WTC11 (cell line): Measurements from ENCODE around the gene IPO13.

Experiments used
- CREM ChIP-seq: sonication (generic); formaldehyde crosslinking; IDR thresholded peaks from 2 replicates; pipeline ENCODE4 v1.8.1; 2022; ENCODE audit warnings: mild to moderate bottlenecking, missing genetic modification reagents, moderate library complexity
- CTCF ChIP-seq: fragments of 200-600 bp; IDR thresholded peaks from 2 replicates; pipeline ENCODE4 v1.8.0; 2022; ENCODE audit warnings: antibody characterized with exemption
- ESRRA ChIP-seq: sonication (generic); formaldehyde crosslinking; IDR thresholded peaks from 2 replicates; pipeline ENCODE4 v1.8.1; 2022; ENCODE audit warnings: mild to moderate bottlenecking, missing genetic modification reagents, borderline replicate concordance
- FOXJ3 ChIP-seq: sonication (generic); formaldehyde crosslinking; IDR thresholded peaks from 2 replicates; pipeline ENCODE4 v1.9.0; 2021; ENCODE audit warnings: missing genetic modification reagents, mild to moderate bottlenecking, borderline replicate concordance
- MAX ChIP-seq: sonication (generic); formaldehyde crosslinking; IDR thresholded peaks from 2 replicates; pipeline ENCODE4 v1.8.0; 2022; ENCODE audit warnings: mild to moderate bottlenecking, missing genetic modification reagents
- TEAD4 ChIP-seq: sonication (generic); formaldehyde crosslinking; IDR thresholded peaks from 2 replicates; pipeline ENCODE4 v1.8.0; 2022; ENCODE audit warnings: mild to moderate bottlenecking, missing genetic modification reagents
- ZBTB21 ChIP-seq: sonication (generic); formaldehyde crosslinking; IDR thresholded peaks from 2 replicates; pipeline ENCODE4 v1.8.1; 2023; ENCODE audit warnings: mild to moderate bottlenecking, missing genetic modification reagents, borderline replicate concordance
- TF ChIP-seq, protein P1 (sequence below): sonication (generic); formaldehyde crosslinking; IDR thresholded peaks from 2 replicates; pipeline ENCODE4 v1.8.0; 2022; ENCODE audit warnings: mild to moderate bottlenecking, missing genetic modification reagents
- TF ChIP-seq, protein P2 (sequence below): sonication (generic); formaldehyde crosslinking; IDR thresholded peaks from 2 replicates; pipeline ENCODE4 v1.8.1; 2023; ENCODE audit warnings: mild to moderate bottlenecking, moderate library complexity, missing genetic modification reagents

GRCh38 chr1:44002165-44002564 is 55.4 kb downstream of the IPO13 start:
- TF ChIP-seq CTCF (no peak), TEAD4 (CRISPR knock-in tag) (no peak), CREM (CRISPR knock-in tag) (no peak), ZBTB21 (CRISPR knock-in tag) (no peak), ESRRA (CRISPR knock-in tag) (no peak), MAX (no peak), FOXJ3 (no peak)
- TF ChIP-seq, protein P1, sequence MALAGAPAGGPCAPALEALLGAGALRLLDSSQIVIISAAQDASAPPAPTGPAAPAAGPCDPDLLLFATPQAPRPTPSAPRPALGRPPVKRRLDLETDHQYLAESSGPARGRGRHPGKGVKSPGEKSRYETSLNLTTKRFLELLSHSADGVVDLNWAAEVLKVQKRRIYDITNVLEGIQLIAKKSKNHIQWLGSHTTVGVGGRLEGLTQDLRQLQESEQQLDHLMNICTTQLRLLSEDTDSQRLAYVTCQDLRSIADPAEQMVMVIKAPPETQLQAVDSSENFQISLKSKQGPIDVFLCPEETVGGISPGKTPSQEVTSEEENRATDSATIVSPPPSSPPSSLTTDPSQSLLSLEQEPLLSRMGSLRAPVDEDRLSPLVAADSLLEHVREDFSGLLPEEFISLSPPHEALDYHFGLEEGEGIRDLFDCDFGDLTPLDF (CRISPR knock-in tag), result no peak
- TF ChIP-seq, protein P2, sequence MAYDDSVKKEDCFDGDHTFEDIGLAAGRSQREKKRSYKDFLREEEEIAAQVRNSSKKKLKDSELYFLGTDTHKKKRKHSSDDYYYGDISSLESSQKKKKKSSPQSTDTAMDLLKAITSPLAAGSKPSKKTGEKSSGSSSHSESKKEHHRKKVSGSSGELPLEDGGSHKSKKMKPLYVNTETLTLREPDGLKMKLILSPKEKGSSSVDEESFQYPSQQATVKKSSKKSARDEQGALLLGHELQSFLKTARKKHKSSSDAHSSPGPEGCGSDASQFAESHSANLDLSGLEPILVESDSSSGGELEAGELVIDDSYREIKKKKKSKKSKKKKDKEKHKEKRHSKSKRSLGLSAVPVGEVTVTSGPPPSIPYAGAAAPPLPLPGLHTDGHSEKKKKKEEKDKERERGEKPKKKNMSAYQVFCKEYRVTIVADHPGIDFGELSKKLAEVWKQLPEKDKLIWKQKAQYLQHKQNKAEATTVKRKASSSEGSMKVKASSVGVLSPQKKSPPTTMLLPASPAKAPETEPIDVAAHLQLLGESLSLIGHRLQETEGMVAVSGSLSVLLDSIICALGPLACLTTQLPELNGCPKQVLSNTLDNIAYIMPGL (CRISPR knock-in tag), result no peak
